Fibroblast of mammary gland (primary cell): Measurements from ENCODE around the gene LTO1.

ENCODE experiments used
- DNase-seq: peaks from one replicate; pipeline ENCODE4 v3.0.0-alpha.2; 2010; ENCODE audit warnings: low read depth
- H3K4me3 ChIP-seq: 2 replicates; pipeline ENCODE4 v1.5.1; 2011; ENCODE audit warnings: low read depth, mild to moderate bottlenecking, low read length, moderate library complexity; ENCODE audit not compliant: control insufficient read depth
- CTCF ChIP-seq: conservative IDR thresholded peaks from 2 replicates; pipeline ENCODE4 v1.5.1; 2011; ENCODE audit warnings: low read depth, low read length, inconsistent platforms; ENCODE audit not compliant: control insufficient read depth, insufficient read depth

LTO1 gene

GRCh38 chr11:69716099-69716498 is 40.9 kb upstream of the LTO1 start:
- no peak for TF ChIP-seq CTCF
- no peak for DNase-seq
- no peak overlapping the region for H3K4me3 ChIP-seq

GRCh38 chr11:69715446-69715845 is 40.3 kb upstream of the LTO1 start:
- TF ChIP-seq CTCF, result no peak
- no peak overlapping the region for H3K4me3 ChIP-seq
- DNase-seq, result no peak

GRCh38 chr11:69711822-69712801 is 37.0 kb upstream of the LTO1 start:
- H3K4me3 ChIP-seq, result no peak overlapping the region
- no peak for DNase-seq
- no peak for TF ChIP-seq CTCF

- TF ChIP-seq CTCF, result no peak
- no peak for DNase-seq
- no peak overlapping the region for H3K4me3 ChIP-seq
These were observed 33.7 kb upstream of the LTO1 start for GRCh38 chr11:69708736-69709401.

GRCh38 chr11:69707176-69707575 is 32.0 kb upstream of the LTO1 start:
- no peak for DNase-seq
- no peak for TF ChIP-seq CTCF
- H3K4me3 ChIP-seq, result no peak overlapping the region

- TF ChIP-seq CTCF, result no peak
- DNase-seq, result no peak
- H3K4me3 ChIP-seq, result no peak overlapping the region
These were observed 31.0 kb upstream of the LTO1 start for GRCh38 chr11:69705901-69706787.
